ENCODE results near the gene SIRT7.
"Not testable (repeated sequence)": the region's sequence is repeated elsewhere in the genome, so short reads cannot be mapped to it uniquely, and the experiment has no call there.

The SIRT7 gene

GRCh38 chr17:81954131-81955057 is 36.4 kb upstream of the SIRT7 start:
- no peak for DNase-seq (ENCODE audit: low spot score)

GRCh38 chr17:81953443-81953842 is 35.5 kb upstream of the SIRT7 start:
- DNase-seq (ENCODE audit: low spot score) = not testable (repeated sequence)

DNA sequence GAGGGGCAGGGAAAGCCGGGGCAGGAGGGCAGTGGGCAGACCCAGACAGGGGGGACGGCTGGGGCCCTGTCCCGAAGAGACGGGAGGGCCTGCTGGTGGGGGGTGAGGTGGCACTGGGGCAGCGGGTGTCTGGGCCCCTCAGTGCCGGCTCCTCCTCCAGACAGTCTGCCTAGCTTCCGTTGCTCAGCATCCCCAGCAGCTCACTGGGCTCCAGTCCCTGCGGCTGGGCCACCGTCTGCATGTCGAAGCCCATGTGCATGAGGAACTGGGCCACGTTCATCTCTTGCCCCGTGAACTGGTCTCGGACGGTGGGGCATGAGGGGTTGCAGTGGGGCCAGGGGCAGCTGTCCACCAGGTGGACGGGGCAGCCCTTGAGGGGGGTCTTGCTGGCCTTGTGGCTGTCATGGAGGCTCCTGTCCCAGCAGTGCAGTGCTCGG is 34.8 kb upstream of the SIRT7 start:
- DNase-seq (ENCODE audit: low spot score) = no peak

- DNase-seq (ENCODE audit: low spot score) = no peak
Measured at GRCh38 chr17:81951785-81952684, 34.1 kb upstream of the SIRT7 start.

- no peak for DNase-seq (ENCODE audit: low spot score)
Measured at GRCh38 chr17:81950501-81950900, 32.5 kb upstream of the SIRT7 start.

- no peak for DNase-seq (ENCODE audit: low spot score)
Measured at GRCh38 chr17:81948635-81949378, 30.8 kb upstream of the SIRT7 start.

GRCh38 chr17:81947189-81947588 is 29.2 kb upstream of the SIRT7 start, which contains the start of gene MYADML2:
Gene MYADML2 (minus strand): TSS chr17:81947233. CDS start chr17:81941741, 5,492 bp downstream.
- DNase-seq (ENCODE audit: low spot score) = no peak

GRCh38 chr17:81944858-81945257 is 26.9 kb upstream of the SIRT7 start:
- DNase-seq (ENCODE audit: low spot score) = no peak

DNA sequence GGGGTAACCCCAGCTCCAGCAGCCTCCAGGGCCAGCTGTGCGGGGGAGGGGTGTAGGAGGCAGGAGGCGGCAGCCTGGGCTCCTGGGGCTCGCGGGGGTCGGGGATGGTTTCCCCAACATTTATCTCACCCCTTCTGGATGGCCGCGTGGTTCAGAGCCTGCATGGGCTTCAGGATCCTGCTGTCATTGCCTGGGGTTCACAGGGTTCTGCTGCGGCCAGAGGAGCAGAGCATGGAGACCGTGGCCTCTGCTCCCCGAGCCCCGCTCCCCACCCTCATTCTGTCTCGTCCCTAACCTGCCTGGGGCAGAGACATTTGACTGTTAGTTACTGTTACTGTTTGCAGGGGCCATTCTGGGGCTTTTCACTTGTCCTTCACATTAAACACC is 24.2 kb upstream of the SIRT7 start:
- DNase-seq (ENCODE audit: low spot score) = no peak

DNA sequence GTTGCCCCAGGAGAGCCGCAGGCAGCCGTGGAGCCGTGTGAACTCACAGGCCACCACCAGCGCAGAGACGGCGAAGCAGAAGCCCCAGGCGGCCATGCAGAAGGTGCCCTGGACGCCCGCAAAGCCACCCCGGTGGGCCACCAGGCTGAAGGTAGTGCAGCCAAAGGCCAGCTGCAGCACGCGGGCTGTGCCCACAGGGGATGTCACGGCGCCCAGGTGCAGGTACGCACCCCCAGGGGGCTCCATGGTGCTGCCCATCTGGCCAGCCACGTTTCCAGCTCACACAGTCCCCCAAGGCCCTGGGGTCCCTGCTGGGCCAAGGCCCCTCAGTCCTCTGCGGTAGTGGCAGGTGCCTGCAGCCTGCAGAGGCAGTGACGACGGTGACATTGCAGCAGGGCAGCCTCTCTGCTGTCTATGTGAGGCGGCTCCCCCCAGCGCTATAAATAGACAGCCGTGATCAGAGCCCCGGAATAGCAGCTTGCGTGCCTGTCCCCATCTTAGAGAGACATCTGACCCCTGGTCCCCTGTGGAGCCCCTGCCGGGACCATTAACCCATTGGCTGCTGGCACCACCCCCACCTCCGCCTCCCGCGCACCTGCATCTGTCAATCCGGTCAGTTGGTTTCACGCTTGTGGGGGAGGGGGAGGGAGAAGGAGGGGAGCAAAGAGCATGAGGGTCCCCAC is 23.6 kb upstream of the SIRT7 start:
- no peak for DNase-seq (ENCODE audit: low spot score)

GRCh38 chr17:81940538-81941483 is 22.8 kb upstream of the SIRT7 start:
- DNase-seq (ENCODE audit: low spot score) = no peak

DNA sequence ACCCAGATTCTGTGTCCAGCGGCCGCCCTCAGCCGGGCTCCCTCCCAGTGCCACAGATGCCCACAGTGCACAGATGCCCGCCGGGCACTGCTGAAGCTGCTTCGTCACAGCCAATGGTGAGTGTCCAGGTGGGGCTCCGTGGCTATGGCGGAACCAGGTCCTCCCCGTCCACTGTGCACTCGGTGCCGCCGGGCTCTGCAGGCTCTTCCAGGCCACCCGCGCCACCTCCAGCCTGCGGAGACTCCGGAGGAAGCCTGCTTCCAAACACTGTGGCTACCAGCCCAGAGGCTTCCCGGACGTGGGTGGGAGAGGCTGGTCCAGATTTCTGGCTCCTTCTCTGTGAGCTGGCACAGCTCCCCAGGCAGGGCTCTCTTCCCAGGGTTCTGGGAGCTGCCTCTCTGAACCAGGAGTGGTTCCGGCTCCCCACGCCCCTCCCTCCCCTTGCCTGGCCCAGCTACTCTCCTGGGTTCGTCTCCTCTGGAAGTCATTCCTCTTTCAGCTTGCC is 22.0 kb upstream of the SIRT7 start:
- no peak for DNase-seq (ENCODE audit: low spot score)

- DNase-seq (ENCODE audit: low spot score) = no peak
Measured at GRCh38 chr17:81939218-81939617, 21.2 kb upstream of the SIRT7 start.

GRCh38 chr17:81935709-81936084 is 17.7 kb upstream of the SIRT7 start:
- DNase-seq (ENCODE audit: low spot score) = no peak

DNA sequence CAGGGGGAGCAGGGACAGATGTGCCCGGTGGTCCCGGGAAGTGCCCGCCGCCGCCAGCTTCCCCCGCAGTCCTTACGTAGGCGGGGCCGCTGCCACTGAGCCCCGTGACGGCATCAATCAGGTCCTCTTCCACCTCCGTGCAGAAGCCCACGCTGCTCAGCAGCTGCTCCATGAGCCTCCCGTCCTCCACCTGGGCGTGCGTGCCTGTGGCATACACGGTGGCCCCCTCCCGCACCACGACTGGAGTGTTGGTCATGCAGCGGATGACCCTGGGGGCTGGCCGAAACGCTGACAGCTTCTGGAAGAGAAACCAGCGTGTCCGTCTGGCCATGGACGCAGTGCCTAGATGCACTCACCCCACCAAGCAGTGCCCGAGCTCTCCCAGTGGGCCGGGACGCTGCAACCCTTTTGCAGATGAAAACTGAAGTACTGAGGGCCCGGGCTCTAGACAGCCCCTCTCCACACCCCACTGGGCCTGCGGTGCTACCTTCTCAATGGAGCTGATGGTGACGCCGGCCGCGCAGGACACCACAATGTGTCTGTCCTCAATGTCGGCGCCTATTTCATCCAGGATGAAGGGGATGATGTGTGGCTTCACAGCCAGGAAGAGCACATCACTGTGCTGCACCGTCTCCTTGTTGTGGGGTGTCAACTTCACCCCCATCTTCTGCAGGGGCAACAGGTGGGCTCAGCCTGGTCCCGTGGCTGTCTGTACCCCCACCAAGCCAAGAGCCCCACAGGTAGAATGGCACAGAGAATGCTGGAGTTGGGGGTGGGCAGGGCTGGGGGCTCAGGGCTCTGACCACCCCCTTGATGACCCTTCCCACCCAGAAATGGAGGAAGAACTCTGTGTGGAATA is 17.1 kb upstream of the SIRT7 start:
- DNase-seq (ENCODE audit: low spot score) = no peak

DNA sequence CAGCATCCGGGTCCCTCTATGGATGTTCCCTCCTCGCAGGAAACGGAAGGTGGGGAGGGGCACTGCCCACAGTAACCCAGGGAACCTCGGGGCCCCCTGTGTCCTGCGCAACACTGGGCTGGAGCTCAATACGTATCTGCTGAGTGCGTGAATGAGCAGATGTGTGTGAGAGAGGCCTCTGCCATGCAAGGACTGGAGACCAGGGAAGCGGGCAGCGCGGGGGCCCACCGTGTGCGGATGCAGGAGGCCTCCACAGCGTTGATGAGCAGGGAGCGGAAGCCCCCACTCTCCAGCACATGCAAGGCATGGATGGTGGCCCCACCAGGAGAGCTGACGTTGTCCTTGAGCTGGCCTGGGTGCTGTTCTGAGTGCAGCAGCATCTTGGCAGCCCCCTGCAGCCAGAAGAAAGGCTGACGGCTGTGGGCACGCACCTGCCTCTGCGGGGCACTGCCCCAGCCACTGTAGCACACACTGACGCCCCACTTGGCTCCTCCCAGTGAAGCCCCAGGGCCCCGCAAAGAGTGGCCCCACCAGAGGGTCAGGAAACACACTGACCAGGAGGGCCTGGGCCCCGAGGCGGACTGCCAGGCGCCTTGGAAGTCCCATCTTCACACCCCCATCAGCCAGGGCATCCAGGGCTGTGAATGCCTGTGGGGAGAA is 16.3 kb upstream of the SIRT7 start:
- DNase-seq (ENCODE audit: low spot score) = no peak

- DNase-seq (ENCODE audit: low spot score) = no peak
Measured at GRCh38 chr17:81933178-81933699, 15.3 kb upstream of the SIRT7 start.

DNA sequence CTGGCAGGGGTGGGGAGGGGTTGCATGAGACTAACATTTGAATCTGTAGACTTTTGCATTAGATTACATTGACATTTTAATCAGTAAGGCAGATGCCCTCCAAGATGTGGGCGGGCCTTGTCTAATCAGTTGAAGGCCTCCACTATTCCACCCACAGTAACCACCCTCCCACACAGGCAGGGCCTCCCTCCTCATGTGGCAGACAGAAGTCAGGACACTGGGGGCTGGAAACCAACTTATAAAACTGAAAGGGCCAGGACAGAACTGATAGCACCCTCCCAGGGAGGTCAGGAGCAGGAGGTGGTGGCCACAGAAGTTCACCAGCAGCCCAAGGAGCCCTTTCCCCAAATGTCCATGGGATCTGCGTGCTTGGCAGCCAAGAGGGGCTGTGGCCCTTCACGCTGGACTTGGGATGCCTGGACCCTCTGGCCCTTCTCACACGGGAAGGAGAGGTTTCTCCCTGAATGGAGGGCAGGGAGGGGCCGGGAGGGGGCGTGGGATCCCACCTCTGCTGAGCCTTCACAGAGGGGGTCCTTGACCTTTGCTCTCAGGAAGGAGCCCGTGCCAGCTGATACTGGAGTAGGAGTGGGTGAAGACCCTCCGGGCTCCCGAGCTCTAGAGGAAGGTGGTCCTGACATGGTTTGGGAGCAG is 14.5 kb upstream of the SIRT7 start:
- no peak for DNase-seq (ENCODE audit: low spot score)
